PC-3 (cell line): ENCODE measurements around the gene BAIAP2.

Experiments used
- CTCF ChIP-seq: fragments of 300-600 bp; sonication (generic); conservative IDR thresholded peaks from 2 replicates; pipeline ENCODE4 v1.5.1; 2017; ENCODE audit warnings: antibody characterized with exemption, low read depth, mild to moderate bottlenecking, low read length
- EZH2 ChIP-seq: fragments of 300-600 bp; sonication (generic); IDR thresholded peaks from one replicate; pipeline ENCODE4 v1.6.1; 2017; ENCODE audit warnings: antibody characterized with exemption, mild to moderate bottlenecking, low read length; ENCODE audit not compliant: unreplicated experiment
- EZH2phosphoT487 ChIP-seq: fragments of 300-600 bp; sonication (generic); IDR thresholded peaks from 2 replicates; pipeline ENCODE4 v1.6.1; 2018; ENCODE audit warnings: mild to moderate bottlenecking, antibody characterized with exemption, low read length, borderline replicate concordance

DNA sequence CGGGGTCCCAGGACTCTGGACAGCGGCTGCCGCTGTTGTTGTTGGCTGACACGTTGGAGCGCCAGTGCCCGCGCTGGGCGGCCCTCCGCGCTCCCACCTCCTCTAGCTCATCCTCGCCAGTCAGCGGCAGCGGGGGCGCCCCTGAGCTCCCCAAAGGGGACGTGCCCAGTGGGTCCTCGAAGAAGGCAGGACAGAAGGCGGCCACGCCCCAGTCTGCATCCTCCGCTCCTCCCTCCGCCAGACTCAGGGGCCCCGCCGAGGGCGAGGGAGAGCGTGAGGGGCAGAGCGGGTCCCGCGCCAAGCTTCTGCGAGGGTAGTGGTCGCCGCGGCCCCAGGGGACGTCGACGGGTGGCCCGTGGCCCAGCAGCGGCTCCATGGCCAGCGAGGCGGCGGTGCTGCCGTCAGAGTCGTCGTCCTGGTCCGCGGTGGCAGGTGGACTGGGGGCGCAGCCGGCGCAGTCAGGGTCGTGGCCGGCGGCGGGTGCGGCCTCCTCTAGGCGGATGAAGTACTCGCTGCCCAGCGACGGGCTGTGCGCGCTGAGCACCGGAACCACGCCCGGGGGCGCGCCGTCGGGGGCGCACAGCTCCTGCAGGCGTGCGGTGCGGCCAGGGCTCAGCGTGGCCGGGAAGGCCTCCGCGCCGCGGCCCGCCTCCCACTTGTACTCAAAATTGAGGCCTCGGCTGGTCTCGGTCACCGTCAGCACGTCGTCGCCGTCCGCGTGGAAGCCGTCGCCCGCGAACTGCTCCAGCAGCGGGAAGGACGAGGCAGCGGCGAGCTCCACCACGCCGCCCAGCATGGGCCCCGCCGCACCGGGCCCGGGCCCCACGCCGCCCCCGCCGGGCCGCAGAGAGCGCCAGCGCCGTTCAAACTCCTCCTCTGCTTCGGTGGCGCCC, 87.1 kb downstream of the BAIAP2 start:
- TF ChIP-seq CTCF (no peak), EZH2 (no peak), EZH2phosphoT487 (no peak)
